D721Med (cell line): Measurements from ENCODE around the gene GLRA3.

Experiments
- DNase-seq: peaks from one replicate; pipeline ENCODE4 v3.0.0; 2011; ENCODE audit warnings: low spot score; ENCODE audit not compliant: insufficient read length
- FAIRE-seq: peaks from 2 replicates; lab custom pipeline; 2011; peaks lifted over from hg19 to GRCh38; lab: Jason Lieb, UNC
- TF ChIP-seq, protein P1 (sequence below): IDR thresholded peaks from 2 replicates; pipeline ENCODE4 v1.5.1; 2012; ENCODE audit warnings: mild to moderate bottlenecking, control low read depth; ENCODE audit not compliant: insufficient read depth; ENCODE audit errors: missing control alignments

Gene GLRA3

DNA sequence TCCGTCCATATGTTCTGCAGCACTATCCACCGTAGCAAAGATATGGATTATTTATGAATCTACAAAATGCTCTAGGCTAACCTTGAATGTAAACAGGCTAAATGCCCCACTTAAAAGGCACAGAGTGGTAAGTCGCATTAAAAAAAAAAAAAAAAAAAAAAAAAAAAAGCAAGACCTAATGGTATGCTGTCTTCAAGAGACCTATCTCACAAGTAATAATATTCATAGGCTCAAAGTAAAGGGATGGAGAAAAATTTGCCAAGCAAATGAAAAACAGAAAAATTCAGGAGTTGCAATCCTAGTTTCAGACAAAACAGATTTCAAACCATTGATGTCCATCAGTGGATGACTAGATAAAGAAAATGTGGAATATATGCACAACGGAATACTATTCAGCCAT, 139.4 kb downstream of the GLRA3 start:
- FAIRE-seq: no peak
- DNase-seq: no peak
- TF ChIP-seq, protein P1, sequence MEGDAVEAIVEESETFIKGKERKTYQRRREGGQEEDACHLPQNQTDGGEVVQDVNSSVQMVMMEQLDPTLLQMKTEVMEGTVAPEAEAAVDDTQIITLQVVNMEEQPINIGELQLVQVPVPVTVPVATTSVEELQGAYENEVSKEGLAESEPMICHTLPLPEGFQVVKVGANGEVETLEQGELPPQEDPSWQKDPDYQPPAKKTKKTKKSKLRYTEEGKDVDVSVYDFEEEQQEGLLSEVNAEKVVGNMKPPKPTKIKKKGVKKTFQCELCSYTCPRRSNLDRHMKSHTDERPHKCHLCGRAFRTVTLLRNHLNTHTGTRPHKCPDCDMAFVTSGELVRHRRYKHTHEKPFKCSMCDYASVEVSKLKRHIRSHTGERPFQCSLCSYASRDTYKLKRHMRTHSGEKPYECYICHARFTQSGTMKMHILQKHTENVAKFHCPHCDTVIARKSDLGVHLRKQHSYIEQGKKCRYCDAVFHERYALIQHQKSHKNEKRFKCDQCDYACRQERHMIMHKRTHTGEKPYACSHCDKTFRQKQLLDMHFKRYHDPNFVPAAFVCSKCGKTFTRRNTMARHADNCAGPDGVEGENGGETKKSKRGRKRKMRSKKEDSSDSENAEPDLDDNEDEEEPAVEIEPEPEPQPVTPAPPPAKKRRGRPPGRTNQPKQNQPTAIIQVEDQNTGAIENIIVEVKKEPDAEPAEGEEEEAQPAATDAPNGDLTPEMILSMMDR: no peak

DNA sequence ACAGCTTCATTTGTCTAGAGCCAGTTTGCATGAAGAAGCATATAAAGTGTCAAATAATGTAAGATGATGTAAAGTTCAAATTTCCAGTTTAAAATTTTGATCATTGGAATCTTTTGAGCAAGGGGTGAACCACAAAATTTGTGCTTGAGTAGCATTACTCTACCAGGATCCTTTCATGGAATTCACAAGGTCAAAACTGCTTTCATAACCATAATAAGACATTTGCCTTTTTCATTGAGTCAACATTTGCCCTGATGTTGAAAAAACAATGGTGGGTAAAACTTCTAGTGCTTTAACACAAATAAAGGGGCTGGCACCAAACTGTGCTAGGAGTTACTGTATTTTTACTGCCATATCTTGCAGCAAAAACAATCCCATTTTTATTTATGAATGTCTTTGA, 142.2 kb downstream of the GLRA3 start:
- DNase-seq: no peak
- FAIRE-seq: no peak
- TF ChIP-seq, protein P1: no peak

DNA sequence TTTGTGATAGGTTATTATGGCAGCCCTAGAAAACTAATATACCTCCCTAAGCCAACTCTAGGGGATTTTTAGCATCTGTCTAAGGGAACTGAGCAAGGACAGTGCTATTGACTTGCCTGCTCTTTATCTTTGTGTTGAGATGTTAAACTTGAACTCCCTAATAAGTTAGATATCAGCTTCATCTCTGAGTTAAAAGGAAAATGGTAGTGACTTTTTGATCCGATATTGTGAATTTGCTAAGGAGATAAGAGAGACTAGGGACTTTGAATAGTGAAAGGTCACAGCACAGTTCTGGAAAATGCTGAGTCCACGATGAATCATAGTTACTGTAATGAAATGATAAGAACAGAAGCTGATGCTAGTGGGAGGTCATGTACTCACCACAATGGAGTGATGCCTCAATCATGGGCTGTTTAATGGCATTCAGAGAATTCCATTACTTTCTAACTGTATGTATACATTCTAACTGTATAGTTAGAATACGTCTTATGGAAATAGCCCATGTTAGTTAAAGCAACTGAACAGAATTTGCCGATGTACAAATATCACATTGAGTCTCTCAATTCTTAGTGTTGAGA, 147.2 kb downstream of the GLRA3 start:
- FAIRE-seq: no peak
- TF ChIP-seq, protein P1: no peak
- DNase-seq: no peak

DNA sequence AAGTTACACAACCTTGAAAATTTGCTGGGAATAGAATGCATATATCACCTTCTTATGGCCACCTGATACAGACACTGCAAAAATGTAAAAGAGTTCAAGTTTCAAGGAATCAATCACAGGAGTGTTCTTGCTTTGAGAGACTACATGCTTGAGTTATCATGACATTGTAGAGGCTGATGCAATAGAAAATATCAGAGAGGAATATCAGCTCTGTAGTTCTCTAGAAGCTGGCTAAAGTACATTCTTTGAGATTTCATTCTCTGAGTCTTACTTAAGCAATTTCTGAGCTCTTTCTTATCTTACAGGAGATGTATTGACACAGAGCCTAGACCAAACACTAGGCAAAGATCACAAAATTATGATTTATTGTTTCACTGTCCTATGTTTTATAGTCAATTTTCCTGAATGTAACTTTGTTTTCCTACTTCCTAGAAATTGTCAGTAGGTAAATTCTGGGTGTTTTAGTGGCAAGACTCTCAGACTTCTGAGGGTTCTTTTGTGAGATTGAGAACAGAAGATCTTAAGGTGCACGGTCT, 154.7 kb downstream of the GLRA3 start:
- no peak for DNase-seq
- no peak for FAIRE-seq
- TF ChIP-seq, protein P1: no peak

DNA sequence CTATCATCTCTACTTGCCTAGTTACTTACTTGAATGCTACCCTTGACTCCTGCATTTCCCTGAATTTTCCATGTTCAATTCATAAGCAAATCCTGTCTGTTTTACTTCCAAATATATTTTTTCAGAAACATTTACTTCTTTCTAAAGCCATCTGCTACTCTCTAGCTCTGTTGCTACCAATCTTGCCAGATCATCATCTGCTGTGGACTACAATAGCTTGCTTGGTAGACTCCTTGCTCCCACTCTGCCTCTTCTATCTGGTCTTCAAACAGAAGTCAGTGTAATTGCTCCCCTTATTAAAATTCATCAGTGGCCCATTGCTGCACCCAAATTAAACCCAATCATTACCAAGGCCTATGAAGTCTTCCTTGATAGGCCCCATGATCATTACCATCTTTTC, 155.2 kb downstream of the GLRA3 start:
- FAIRE-seq (no peak), DNase-seq (no peak)
- TF ChIP-seq, protein P1: no peak

DNA sequence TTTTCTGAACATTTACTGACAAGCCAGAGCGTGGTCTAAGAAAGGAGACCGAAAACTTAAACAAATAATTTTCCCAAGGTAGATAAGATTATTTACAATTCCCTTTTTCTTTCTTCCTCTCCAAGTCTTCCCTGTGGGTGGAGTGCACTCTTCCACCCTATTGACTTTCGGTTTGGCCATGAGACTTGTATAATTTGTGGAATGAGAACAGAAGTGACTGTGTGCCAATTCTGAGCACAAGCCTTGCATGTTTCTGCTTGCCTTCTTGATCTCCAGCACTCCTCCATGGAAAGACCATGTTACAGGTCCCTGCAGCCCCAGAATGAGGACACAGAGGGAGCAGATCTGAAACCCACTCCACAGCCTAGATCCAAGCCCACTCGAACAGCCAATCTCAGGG, 156.8 kb downstream of the GLRA3 start:
- FAIRE-seq: no peak
- no peak for DNase-seq
- TF ChIP-seq, protein P1: no peak

DNA sequence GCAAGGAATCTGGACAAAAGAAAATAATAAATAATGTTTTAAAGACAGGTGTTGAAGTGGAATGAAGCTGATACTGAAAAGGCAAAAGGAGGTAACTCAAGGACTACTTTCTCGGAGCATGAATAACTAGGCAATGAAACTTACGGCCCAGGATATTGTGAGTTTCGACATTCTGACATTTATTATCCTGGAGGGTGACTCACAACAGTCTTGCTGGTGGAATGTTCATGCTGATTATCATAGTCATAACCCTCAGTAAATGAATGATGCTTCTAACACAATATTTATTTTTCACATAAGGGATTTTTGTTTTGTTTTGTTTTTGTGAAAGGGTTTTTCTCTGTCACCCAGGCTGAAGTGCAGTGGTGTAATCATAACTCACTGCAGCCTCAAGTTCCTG, 159.8 kb downstream of the GLRA3 start:
- TF ChIP-seq, protein P1: no peak
- no peak for FAIRE-seq
- DNase-seq: no peak
